Inferior parietal cortex (tissue), 1 donor: ENCODE data around the gene UQCR10.

ENCODE experiments used
- DNase-seq: peaks from one replicate; pipeline ENCODE4 v3.0.0-alpha.2; 2016; ENCODE audit errors: extremely low spot score

The UQCR10 gene

GRCh38 chr22:29767171-29768051 is at the start of gene UQCR10:
UQCR10 (plus strand) TSS chr22:29767369; CDS start chr22:29767399, 30 bp downstream.
- DNase-seq = peak; percentile 96

- no peak for DNase-seq
These were observed 49.4 kb upstream of the UQCR10 start for GRCh38 chr22:29717789-29718188.

GRCh38 chr22:29718949-29719898 is 47.9 kb upstream of the UQCR10 start:
- no peak for DNase-seq

GRCh38 chr22:29719899-29720645 is 47.1 kb upstream of the UQCR10 start, which contains the start of gene CABP7:
CABP7 (plus strand) TSS chr22:29720003; CDS start chr22:29720425, 422 bp downstream.
- DNase-seq = no peak

- no peak for DNase-seq
These were observed 46.3 kb upstream of the UQCR10 start for GRCh38 chr22:29720811-29721323.

- no peak for DNase-seq
These were observed 45.0 kb upstream of the UQCR10 start for GRCh38 chr22:29722151-29722550.

GRCh38 chr22:29722587-29722986 is 44.6 kb upstream of the UQCR10 start:
- DNase-seq = no peak

GRCh38 chr22:29723766-29724165 is 43.4 kb upstream of the UQCR10 start:
- DNase-seq = no peak

- DNase-seq = no peak
These were observed 42.3 kb upstream of the UQCR10 start for GRCh38 chr22:29724843-29725242.

GRCh38 chr22:29726106-29726505 is 41.1 kb upstream of the UQCR10 start:
- no peak for DNase-seq

GRCh38 chr22:29726512-29727130 is 40.5 kb upstream of the UQCR10 start:
- DNase-seq = no peak

- DNase-seq = no peak
These were observed 40.0 kb upstream of the UQCR10 start for GRCh38 chr22:29727131-29727523.

- no peak for DNase-seq
These were observed 38.0 kb upstream of the UQCR10 start for GRCh38 chr22:29729161-29729560.

GRCh38 chr22:29731058-29731850 is 35.9 kb upstream of the UQCR10 start:
- DNase-seq = no peak

- DNase-seq = no peak
These were observed 34.3 kb upstream of the UQCR10 start for GRCh38 chr22:29732883-29733282.

- no peak for DNase-seq
These were observed 33.6 kb upstream of the UQCR10 start for GRCh38 chr22:29733362-29734201.

GRCh38 chr22:29734406-29734805 is 32.8 kb upstream of the UQCR10 start:
- no peak for DNase-seq

- DNase-seq = no peak
These were observed 32.3 kb upstream of the UQCR10 start for GRCh38 chr22:29734838-29735237.

GRCh38 chr22:29735416-29735815 is 31.8 kb upstream of the UQCR10 start:
- DNase-seq = no peak
